B cell (primary cell): ENCODE data around the gene RFT1. TPM values are rescaled to one million over a fixed set of nuclear protein-coding genes. Genes with fewer than 3 reads are reported as not detected.

Source experiments
- ATAC-seq: fragments of 200-7000 bp; cut with Tn5 transposase; one replicate; pipeline ENCODE4 v1.10.0; 2021; ENCODE audit warnings: low read depth, mild to moderate bottlenecking, moderate number of reproducible peaks, moderate library complexity
- CTCF ChIA-PET: fragments of 350-600 bp; sonication (Branson Sonifier 250); formaldehyde crosslinking; loops from one replicate; lab custom pipeline; 2021; ENCODE audit warnings: antibody characterized with exemption, inconsistent platforms; lab: Charles Lee
- POLR2A ChIA-PET: fragments of 350-600 bp; sonication (Branson Sonifier 250); formaldehyde crosslinking; loops from one replicate; lab custom pipeline; 2021; ENCODE audit warnings: antibody characterized with exemption; lab: Charles Lee
- DNase-seq: peaks from one replicate; pipeline ENCODE4 v3.0.0; 2013
- H2AFZ ChIP-seq: 2 replicates; pipeline ENCODE4 v1.6.1; 2012; ENCODE audit warnings: mild to moderate bottlenecking, low read depth, low read length; ENCODE audit not compliant: insufficient read depth, poor library complexity, severe bottlenecking
- H3K27ac ChIP-seq, 2 donors: 1 replicate in 1 of 2; 2 replicates in 1 of 2; pipeline ENCODE4 v1.5.1; 2012 to 2013; ENCODE audit warnings: low read length in 2 of 2, mild to moderate bottlenecking in 2 of 2, moderate library complexity in 1 of 2
- H3K27me3 ChIP-seq, 4 experiments: fragments of 200-600 bp in 1 of 4; sonication (generic) in 1 of 4; replicated peaks in 1 of 4; 1 replicate in 2 of 4; 2 replicates in 2 of 4; pipeline versions ENCODE4 v1.6.1 to v1.7.0; 2013 to 2016; ENCODE audit warnings: low read length in 3 of 4, mild to moderate bottlenecking in 2 of 4, mixed read lengths in 1 of 4, moderate library complexity in 1 of 4; ENCODE audit not compliant: insufficient read depth in 4 of 4, control insufficient read depth in 3 of 4; ENCODE audit errors: control extremely low read depth in 1 of 4
- H3K36me3 ChIP-seq, 2 experiments: replicated peaks in 1 of 2; 1 replicate in 1 of 2; 2 replicates in 1 of 2; pipeline versions ENCODE4 v1.6.1 to v1.7.1; 2013; ENCODE audit warnings: low read length in 1 of 2; ENCODE audit not compliant: insufficient read depth in 2 of 2, control insufficient read depth in 1 of 2; ENCODE audit errors: control extremely low read depth in 1 of 2, extremely low read depth in 1 of 2
- H3K4me1 ChIP-seq, 2 donors: fragments of 200-600 bp in 1 of 2; sonication (generic) in 1 of 2; 1 replicate in 1 of 2; 2 replicates in 1 of 2; pipeline versions ENCODE4 v1.5.1 to v1.6.1; 2013 to 2017; ENCODE audit warnings: low read length in 2 of 2; ENCODE audit not compliant: control insufficient read depth in 2 of 2, insufficient read depth in 2 of 2
- H3K4me2 ChIP-seq: replicated peaks from 2 replicates; pipeline ENCODE3; 2012; ENCODE audit warnings: mild to moderate bottlenecking, low read depth, low read length; ENCODE audit not compliant: poor library complexity, severe bottlenecking
- H3K4me3 ChIP-seq, 5 experiments: fragments of 200-600 bp in 1 of 5; sonication (generic) in 1 of 5; 1 replicate in 3 of 5; 2 replicates in 2 of 5; pipeline versions ENCODE4 v1.5.1 to v1.7.0; 2011 to 2016; ENCODE audit warnings: low read length in 4 of 5, mild to moderate bottlenecking in 4 of 5, low read depth in 2 of 5, control low read depth in 1 of 5, moderate library complexity in 1 of 5; ENCODE audit not compliant: insufficient read depth in 1 of 5; ENCODE audit errors: control extremely low read depth in 1 of 5, extremely low read depth in 1 of 5
- H3K79me2 ChIP-seq: fragments of 200-600 bp; sonication (generic); one replicate; pipeline ENCODE4 v1.6.0; 2016; ENCODE audit warnings: low read length; ENCODE audit not compliant: control insufficient read depth, insufficient read depth
- H3K9ac ChIP-seq: fragments of 200-600 bp; sonication (generic); 2 replicates; pipeline ENCODE4 v1.6.1; 2017; ENCODE audit warnings: mild to moderate bottlenecking, low read length, moderate library complexity
- H3K9me3 ChIP-seq, 3 donors: one replicate each; pipeline versions ENCODE4 v1.6.1 to v1.7.1; 2013; ENCODE audit warnings: low read length in 2 of 3; ENCODE audit not compliant: control insufficient read depth in 2 of 3, insufficient read depth in 1 of 3; ENCODE audit errors: control extremely low read depth in 1 of 3
- H4K20me1 ChIP-seq: 2 replicates; pipeline ENCODE4 v1.6.0; 2012; ENCODE audit warnings: mild to moderate bottlenecking, low read length; ENCODE audit not compliant: insufficient read depth, control insufficient read depth, poor library complexity, severe bottlenecking
- H3K27ac Mint-ChIP-seq: one replicate; pipeline ENCODE4 v1.8.0; 2021; ENCODE audit warnings: mixed read lengths
- H3K27me3 Mint-ChIP-seq: one replicate; pipeline ENCODE4 v1.8.0; 2021; ENCODE audit warnings: mixed read lengths
- H3K4me1 Mint-ChIP-seq: one replicate; pipeline ENCODE4 v1.8.0; 2021; ENCODE audit warnings: mixed read lengths
- H3K4me3 Mint-ChIP-seq: one replicate; pipeline ENCODE4 v1.8.0; 2021; ENCODE audit warnings: mixed read lengths
- H3K9me3 Mint-ChIP-seq: one replicate; pipeline ENCODE4 v1.8.0; 2022; ENCODE audit warnings: mixed read lengths; ENCODE audit not compliant: insufficient read depth
- EZH2 ChIP-seq: IDR thresholded peaks from 2 replicates; pipeline ENCODE4 v1.6.1; 2012; ENCODE audit warnings: borderline replicate concordance, low read depth, mild to moderate bottlenecking, moderate library complexity, low read length; ENCODE audit not compliant: insufficient read depth, poor library complexity, severe bottlenecking
- WGBS: methylation state at CpG from one replicate; pipeline ENCODE4 v1.1.5; 2013; ENCODE audit warnings: missing lambda C conversion rate; ENCODE audit not compliant: insufficient coverage; 5-methylcytosine and 5-hydroxymethylcytosine counted together
- intact Hi-C: fragments of 100-400 bp; cut with micrococcal nuclease; formaldehyde crosslinking; loops from one replicate; pipeline ENCODE4 v1.10.0; 2022
- polyA plus RNA-seq: library from polyadenylated mRNA; depleted of rRNA; stranded (reverse); fragments of >200 nt; gene quantifications from 2 replicates; pipeline ENCODE4 v1.2.3, GENCODE V29; 2012
- total RNA-seq, 2 donors: library from RNA; stranded (reverse); fragments of 120-200 nt in 1 of 2; gene quantifications; 1 replicate in 1 of 2; 2 replicates in 1 of 2; pipeline versions ENCODE4 v1.2.3 to v1.2.4, GENCODE V29; 2013 to 2022
- TF ChIP-seq, protein P1 (sequence below): fragments of 200-600 bp; IDR thresholded peaks from one replicate; pipeline ENCODE4 v1.8.0; 2022; ENCODE audit warnings: antibody characterized with exemption, mild to moderate bottlenecking

Gene RFT1
- total and polyA plus RNA-seq, 2 donors (not counting 1 experiment from before 2014, with no cell fraction given): 12.1 to 28.9 TPM

DNA sequence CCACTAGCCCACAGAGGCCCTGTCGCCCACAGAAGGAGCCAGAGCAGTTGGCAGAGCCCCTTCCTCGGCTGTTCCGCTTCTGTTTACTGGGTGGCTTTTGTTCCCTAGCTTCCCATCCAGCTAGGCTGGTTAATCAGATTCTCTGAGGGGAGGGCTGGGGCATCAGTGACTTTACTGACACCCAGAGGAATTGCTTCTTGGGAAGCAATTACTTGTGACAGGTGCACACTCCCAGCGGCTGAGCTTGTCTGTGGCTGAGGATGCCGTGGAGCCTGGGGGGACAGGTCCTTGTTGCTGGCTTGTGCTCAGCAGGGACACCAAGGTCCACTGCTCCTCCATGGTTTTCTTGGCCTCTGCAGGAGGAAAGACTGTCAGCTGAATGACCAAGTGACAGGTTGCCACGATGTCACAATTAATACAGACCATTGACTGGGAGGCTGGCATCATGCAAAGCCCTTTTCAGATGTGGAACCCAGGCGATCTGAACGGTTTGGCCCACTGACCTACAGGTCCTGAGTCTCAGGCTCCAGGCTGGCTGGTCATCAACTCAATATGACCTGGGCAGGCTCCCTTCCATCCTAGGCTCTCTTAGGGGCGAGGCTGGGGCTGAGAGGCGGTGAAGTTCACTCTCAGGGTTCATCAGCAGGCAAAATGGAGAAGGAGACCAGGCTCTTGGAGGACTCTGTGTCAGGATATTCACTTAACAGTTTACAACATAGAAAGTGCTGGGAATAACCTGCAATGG lies 52.6 kb downstream of the RFT1 start:
- CTCF ChIA-PET: no interaction called here

DNA sequence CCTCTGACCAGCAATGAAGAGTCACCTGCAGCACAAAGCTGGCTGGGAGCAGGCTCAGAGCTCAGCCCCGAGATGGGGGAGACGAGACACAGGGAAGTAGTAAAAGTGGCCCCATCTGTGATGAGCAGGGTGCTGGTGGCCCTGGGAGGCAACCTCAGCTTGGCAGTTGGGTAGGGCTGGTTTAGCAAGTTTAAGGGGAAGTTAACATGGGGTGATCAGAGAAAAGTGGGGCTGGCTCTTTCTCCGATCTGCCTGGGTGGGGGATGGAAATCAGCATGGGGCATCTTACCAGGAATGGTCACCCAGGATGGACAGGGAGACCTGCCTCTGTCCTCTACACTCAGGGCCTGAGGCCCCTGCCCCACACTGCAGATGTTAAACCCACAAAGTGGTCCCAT lies 54.5 kb downstream of the RFT1 start:
- WGBS: 94% methylated on average over 3 of the region's 3 CpGs
- no peak overlapping the region for H3K27ac Mint-ChIP-seq
- DNase-seq: no peak

More for the DNA sequence above, 52.6 kb downstream of the RFT1 start:
- no peaks in the 10 kb centered on the region for H3K9me3 ChIP-seq
- no peak overlapping the region for H3K4me3 ChIP-seq
- Mint-ChIP-seq H3K27me3 (no peaks in the 10 kb centered on the region), H3K27ac (no peak overlapping the region), H3K9me3 (no peaks in the 10 kb centered on the region), H3K4me3 (no peak overlapping the region), H3K4me1 (peaks cover 10% of the 10 kb centered on the region)
- no peaks in the 10 kb centered on the region for H3K36me3 ChIP-seq
- intact Hi-C loops: no loop called here
- peaks cover 4 to 10% of the 10 kb centered on the region in 2 donors for H3K4me1 ChIP-seq
- H3K27me3 ChIP-seq: no peaks in the 10 kb centered on the region
- H3K4me2 ChIP-seq: no peak overlapping the region
- H2AFZ ChIP-seq: no peak overlapping the region
- ATAC-seq (no peak), DNase-seq (no peak)
- WGBS: 98% methylated on average over 10 of the region's 10 CpGs
- H4K20me1 ChIP-seq: no peaks in the 10 kb centered on the region
- no peak overlapping the region for H3K9ac ChIP-seq
- no peak for TF ChIP-seq EZH2
- TF ChIP-seq, protein P1, sequence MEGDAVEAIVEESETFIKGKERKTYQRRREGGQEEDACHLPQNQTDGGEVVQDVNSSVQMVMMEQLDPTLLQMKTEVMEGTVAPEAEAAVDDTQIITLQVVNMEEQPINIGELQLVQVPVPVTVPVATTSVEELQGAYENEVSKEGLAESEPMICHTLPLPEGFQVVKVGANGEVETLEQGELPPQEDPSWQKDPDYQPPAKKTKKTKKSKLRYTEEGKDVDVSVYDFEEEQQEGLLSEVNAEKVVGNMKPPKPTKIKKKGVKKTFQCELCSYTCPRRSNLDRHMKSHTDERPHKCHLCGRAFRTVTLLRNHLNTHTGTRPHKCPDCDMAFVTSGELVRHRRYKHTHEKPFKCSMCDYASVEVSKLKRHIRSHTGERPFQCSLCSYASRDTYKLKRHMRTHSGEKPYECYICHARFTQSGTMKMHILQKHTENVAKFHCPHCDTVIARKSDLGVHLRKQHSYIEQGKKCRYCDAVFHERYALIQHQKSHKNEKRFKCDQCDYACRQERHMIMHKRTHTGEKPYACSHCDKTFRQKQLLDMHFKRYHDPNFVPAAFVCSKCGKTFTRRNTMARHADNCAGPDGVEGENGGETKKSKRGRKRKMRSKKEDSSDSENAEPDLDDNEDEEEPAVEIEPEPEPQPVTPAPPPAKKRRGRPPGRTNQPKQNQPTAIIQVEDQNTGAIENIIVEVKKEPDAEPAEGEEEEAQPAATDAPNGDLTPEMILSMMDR: no peak
- no peaks in the 10 kb centered on the region for H3K79me2 ChIP-seq
- H3K27ac ChIP-seq: no peak overlapping the region
- POLR2A ChIA-PET: no interaction called here

More for the DNA sequence above, 54.5 kb downstream of the RFT1 start:
- no peak overlapping the region for H3K4me2 ChIP-seq
- ChIA-PET CTCF (no interaction called here), POLR2A (no interaction called here)
- Mint-ChIP-seq H3K4me3 (no peak overlapping the region), H3K27me3 (no peaks in the 10 kb centered on the region), H3K4me1 (peaks cover 17% of the 10 kb centered on the region), H3K9me3 (no peaks in the 10 kb centered on the region)
- TF ChIP-seq EZH2: no peak
- TF ChIP-seq, protein P1: no peak
- H4K20me1 ChIP-seq: no peaks in the 10 kb centered on the region
- ATAC-seq: no peak
- no peak overlapping the region for H2AFZ ChIP-seq
- no peaks in the 10 kb centered on the region for H3K9me3 ChIP-seq
- H3K9ac ChIP-seq: no peak overlapping the region
- H3K4me3 ChIP-seq: no peak overlapping the region
- intact Hi-C loops: no loop called here
- peaks cover 12 to 21% of the 10 kb centered on the region in 2 donors for H3K4me1 ChIP-seq
- no peaks in the 10 kb centered on the region for H3K36me3 ChIP-seq
- no peaks in the 10 kb centered on the region for H3K27me3 ChIP-seq
- H3K79me2 ChIP-seq: no peaks in the 10 kb centered on the region
- no peak overlapping the region for H3K27ac ChIP-seq
